T-cell (primary cell): ENCODE results near the gene GTPBP1. TPM values are rescaled to one million over a fixed set of nuclear protein-coding genes. Genes with fewer than 3 reads are reported as not detected.
A peak's percentile ranks its signal among the peaks of the same experiment; 100 is the strongest.

Source experiments
- ATAC-seq, 4 experiments: fragments of 200-7000 bp in 3 of 4; fragments of 150-1000 bp in 1 of 4; cut with Tn5 transposase; replicated peaks in 1 of 4; 1 replicate in 3 of 4; 2 replicates in 1 of 4; pipeline ENCODE4 v1.10.0; 2021; ENCODE audit warnings: moderate library complexity in 3 of 4, mild to moderate bottlenecking in 2 of 4, moderate number of reproducible peaks in 1 of 4
- CTCF ChIA-PET, 2 donors: fragments of 300-600 bp; sonication (Branson Sonifier 250); formaldehyde crosslinking; loops; one replicate each; lab custom pipeline; 2022; ENCODE audit warnings: antibody characterized with exemption in 2 of 2; lab: Charles Lee
- POLR2A ChIA-PET, 2 donors: fragments of 300-600 bp; sonication (Branson Sonifier 250); formaldehyde crosslinking; loops; one replicate each; lab custom pipeline; 2022; ENCODE audit warnings: antibody characterized with exemption in 2 of 2; lab: Charles Lee
- DNase-seq, 35 experiments: peaks; one replicate each; pipeline versions ENCODE4 v3.0.0 to v3.0.0-alpha.2; 2013 to 2023
- H3K27ac ChIP-seq: one replicate; pipeline ENCODE4 v1.5.1; 2013; ENCODE audit warnings: low read length
- H3K27me3 ChIP-seq, 2 experiments: replicated peaks in 1 of 2; 1 replicate in 1 of 2; 2 replicates in 1 of 2; pipeline versions ENCODE4 v1.6.1 to v1.7.0; 2013; ENCODE audit warnings: low read length in 1 of 2, mixed read lengths in 1 of 2; ENCODE audit not compliant: control insufficient read depth in 2 of 2, insufficient read depth in 2 of 2; ENCODE audit errors: extremely low read depth in 1 of 2
- H3K36me3 ChIP-seq, 2 donors: 1 replicate in 1 of 2; 2 replicates in 1 of 2; pipeline versions ENCODE4 v1.6.1 to v1.7.0; 2013; ENCODE audit warnings: low read length in 1 of 2; ENCODE audit not compliant: control insufficient read depth in 2 of 2, insufficient read depth in 1 of 2; ENCODE audit errors: extremely low read depth in 1 of 2
- H3K4me1 ChIP-seq, 2 experiments: 1 replicate in 1 of 2; 2 replicates in 1 of 2; pipeline versions ENCODE4 v1.6.1 to v1.7.0; 2013; ENCODE audit warnings: low read length in 2 of 2, mixed read lengths in 1 of 2; ENCODE audit not compliant: insufficient read depth in 2 of 2, control insufficient read depth in 1 of 2; ENCODE audit errors: extremely low read depth in 1 of 2
- H3K4me3 ChIP-seq, 2 donors: 1 replicate in 1 of 2; 2 replicates in 1 of 2; pipeline versions ENCODE4 v1.5.1 to v1.7.0; 2013; ENCODE audit warnings: mild to moderate bottlenecking in 2 of 2, low read length in 1 of 2, moderate library complexity in 1 of 2; ENCODE audit not compliant: control insufficient read depth in 1 of 2; ENCODE audit errors: extremely low read depth in 1 of 2
- H3K9me3 ChIP-seq: 2 replicates; pipeline ENCODE4 v1.7.0; 2013
- H3K27ac Mint-ChIP-seq, 2 donors: one replicate each; pipeline ENCODE4 v1.8.0; 2020 to 2021; ENCODE audit warnings: mild to moderate bottlenecking in 2 of 2, mixed read lengths in 2 of 2
- H3K27me3 Mint-ChIP-seq, 2 donors: one replicate each; pipeline ENCODE4 v1.8.0; 2021 to 2022; ENCODE audit warnings: mixed read lengths in 2 of 2
- H3K36me3 Mint-ChIP-seq: one replicate; pipeline ENCODE4 v1.8.0; 2021; ENCODE audit warnings: mixed read lengths
- H3K4me1 Mint-ChIP-seq, 3 donors: one replicate each; pipeline ENCODE4 v1.8.0; 2020 to 2022; ENCODE audit warnings: mixed read lengths in 3 of 3, mild to moderate bottlenecking in 1 of 3
- H3K4me3 Mint-ChIP-seq, 3 donors: one replicate each; pipeline ENCODE4 v1.8.0; 2020 to 2022; ENCODE audit warnings: mild to moderate bottlenecking in 3 of 3, mixed read lengths in 3 of 3, moderate library complexity in 3 of 3
- H3K9me3 Mint-ChIP-seq, 3 donors: one replicate each; pipeline ENCODE4 v1.8.0; 2020 to 2022; ENCODE audit warnings: mixed read lengths in 3 of 3
- WGBS: methylation state at CpG from one replicate; pipeline ENCODE4 v1.1.5; 2013; ENCODE audit warnings: missing lambda C conversion rate; ENCODE audit not compliant: insufficient coverage; 5-methylcytosine and 5-hydroxymethylcytosine counted together
- total RNA-seq, 35 experiments: library from RNA in 6 of 35; stranded (reverse) in 6 of 35; fragments of 120-200 nt in 1 of 35; gene quantifications; one replicate each; pipeline versions ENCODE4 v1.2.1 to v1.2.4 and lab custom pipeline; 2013 to 2026

Gene GTPBP1
- total RNA-seq, 5 donors from 2014 or later (not counting 1 experiment from before 2014, with no cell fraction given), result 79.1 to 229 (median 83.3) TPM

DNA sequence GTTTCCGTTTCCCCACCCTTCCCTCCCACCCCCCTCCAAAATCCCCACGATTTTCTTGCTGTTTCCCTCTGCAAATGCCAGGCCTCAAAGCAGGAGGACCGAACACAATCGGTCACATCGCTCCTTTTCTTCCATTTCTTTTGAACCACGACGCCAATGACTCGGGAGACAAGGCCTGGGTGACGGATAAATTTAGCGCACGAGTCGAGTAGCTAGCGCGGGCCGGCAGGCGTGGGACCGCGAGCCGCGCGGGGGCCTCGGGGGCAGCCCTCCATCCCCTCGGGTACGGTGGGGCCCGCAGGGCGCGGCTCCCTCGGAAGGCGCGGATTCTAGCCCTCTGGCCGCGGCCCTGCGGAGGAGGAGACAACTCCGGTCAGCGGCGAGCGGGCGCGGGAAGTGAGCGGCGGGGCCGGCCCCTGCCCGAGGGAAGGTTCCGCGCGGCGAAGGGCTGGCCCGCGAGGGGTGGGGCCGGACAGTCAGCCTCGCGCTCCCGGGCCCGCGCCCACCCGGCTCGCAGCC is 5.4 kb upstream of the GTPBP1 start:
- peak overlapping the region; percentile 54 to 61 for H3K4me3 ChIP-seq
- no peaks in the 10 kb centered on the region for H3K9me3 Mint-ChIP-seq
- ATAC-seq (peak in 2 of 4 experiments; percentile 0 to 12), DNase-seq (peak in 7 of 35 experiments; percentile 8 to 62 (median 13))
- H3K4me1 ChIP-seq, result peaks cover 26 to 52% of the 10 kb centered on the region in 2 experiments
- H3K27me3 Mint-ChIP-seq, result no peaks in the 10 kb centered on the region
- WGBS, result under 1% methylated on average over 51 of the region's 57 CpGs
- H3K4me1 Mint-ChIP-seq, result peaks cover 48 to 68% (median 60%) of the 10 kb centered on the region in 3 donors
- H3K27ac Mint-ChIP-seq, result peak overlapping the region; percentile 85 to 91
- H3K4me3 Mint-ChIP-seq, result peak overlapping the region; percentile 82 to 97 (median 91)
- H3K27me3 ChIP-seq, result no peaks in the 10 kb centered on the region
- CTCF ChIA-PET, result interaction anchor here in 1 of 2 donors (4.0 kb wide), 1 partner anchor 18 kb away, joined by 25 read pairs; the partner anchor contains the start of gene TOMM22
- H3K36me3 ChIP-seq, result peaks cover 0 to 3% of the 10 kb centered on the region in 2 donors
- peaks cover 13% of the 10 kb centered on the region for H3K36me3 Mint-ChIP-seq
- H3K9me3 ChIP-seq, result no peaks in the 10 kb centered on the region
- peak overlapping the region; percentile 87 for H3K27ac ChIP-seq
- POLR2A ChIA-PET, result interaction anchor here in 1 of 2 donors (1.0 to 1.8 kb wide), 2 partner anchors 14 to 300 kb away, joined by 3 to 6 read pairs; no protein-coding TSS in a partner anchor

DNA sequence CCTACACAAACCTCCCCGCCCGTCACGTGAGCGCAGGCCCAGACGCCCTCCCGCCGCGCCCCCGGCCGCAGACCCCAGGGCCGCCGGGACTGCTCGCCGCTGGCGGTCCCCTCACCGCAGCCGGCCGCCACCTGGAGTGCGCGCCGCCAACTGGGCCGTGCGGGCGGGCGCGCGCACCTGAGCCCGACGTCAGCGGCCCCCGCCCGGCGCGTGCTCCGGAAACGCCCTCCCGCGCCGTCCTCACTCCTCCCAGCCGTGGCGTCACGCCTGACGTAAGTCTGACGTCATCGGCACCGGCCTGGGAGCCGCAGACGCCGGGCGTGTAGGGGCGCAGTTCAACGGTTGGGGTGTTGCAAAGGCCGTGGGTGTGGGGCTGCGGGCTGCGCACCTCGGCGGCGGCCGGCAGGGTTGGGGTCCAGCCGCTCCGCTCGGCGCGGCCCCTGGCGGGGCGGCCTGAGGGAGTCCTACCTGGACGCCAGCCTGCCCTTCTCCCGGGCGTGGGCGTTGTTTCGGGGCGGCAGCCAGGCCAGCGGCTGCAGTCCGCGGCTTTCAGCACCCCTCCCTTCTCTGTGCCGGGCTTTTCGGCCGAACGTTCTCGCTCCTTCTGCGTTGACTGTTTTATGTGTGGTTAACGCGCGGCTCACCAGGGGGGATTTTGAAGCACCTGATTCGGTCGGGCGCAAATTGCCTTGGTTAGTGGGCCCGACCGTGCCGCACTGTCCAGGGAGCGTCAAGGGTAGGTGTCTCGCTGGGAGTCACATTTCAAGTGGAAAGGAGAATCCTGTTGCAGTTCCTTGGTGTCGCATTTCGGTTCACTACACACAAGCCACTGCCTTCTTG is 4.7 kb upstream of the GTPBP1 start, which contains the start of gene JOSD1:
Gene JOSD1 (minus strand): TSS at position 155 of the 840 bp plus-strand sequence. CDS start 956 bp downstream, outside the sequence.
- CTCF ChIA-PET, result no interaction called here
- H3K4me1 Mint-ChIP-seq, result peaks cover 48 to 65% (median 56%) of the 10 kb centered on the region in 3 donors

DNA sequence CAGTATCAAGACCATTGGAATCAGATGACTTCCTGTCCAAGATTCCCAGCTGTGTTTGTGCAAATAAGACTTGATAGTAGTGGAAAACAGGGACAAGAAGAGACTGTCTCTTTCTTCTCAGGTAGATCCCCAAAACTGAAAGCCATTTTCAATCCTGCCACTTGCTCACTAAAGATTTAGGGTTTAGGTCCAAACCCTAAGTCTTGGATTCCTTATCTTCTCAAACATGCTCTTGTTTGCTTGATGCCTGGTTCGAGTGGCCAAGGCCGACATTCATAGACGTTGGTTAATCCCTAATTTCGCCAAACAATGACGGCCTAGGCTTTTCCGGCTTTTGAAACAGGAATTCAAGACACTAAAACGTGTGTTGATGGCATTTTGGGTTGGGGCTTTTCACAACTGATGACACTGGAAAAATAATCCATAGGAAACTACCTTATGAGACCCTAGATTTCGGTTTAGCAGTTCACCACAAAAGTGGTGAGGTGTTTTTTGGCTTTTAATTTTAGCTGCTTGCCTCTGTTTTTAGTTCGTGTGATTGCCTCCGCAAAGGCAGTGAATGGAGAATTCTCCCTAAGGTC is 1.0 kb upstream of the GTPBP1 start:
- ChIA-PET CTCF (interaction anchor here in 1 of 2 donors (1.6 kb wide), 1 partner anchor 20 kb away, joined by 10 read pairs; no protein-coding TSS in a partner anchor), POLR2A (interaction anchor here in 1 of 2 donors (0.9 to 1.1 kb wide), 2 partner anchors 13 to 47 kb away, joined by 3 to 4 read pairs; no protein-coding TSS in a partner anchor)
- peaks cover 30 to 53% of the 10 kb centered on the region in 2 experiments for H3K4me1 ChIP-seq
- H3K9me3 ChIP-seq, result no peaks in the 10 kb centered on the region
- Mint-ChIP-seq H3K9me3 (no peaks in the 10 kb centered on the region), H3K4me3 (peak overlapping the region; percentile 76 to 90 (median 82)), H3K36me3 (peaks cover 15% of the 10 kb centered on the region), H3K4me1 (peaks cover 46 to 59% (median 49%) of the 10 kb centered on the region in 3 donors), H3K27ac (peak overlapping the region; percentile 92 to 95), H3K27me3 (no peaks in the 10 kb centered on the region)
- H3K36me3 ChIP-seq, result peaks cover 0 to 8% of the 10 kb centered on the region in 2 donors
- DNase-seq, result no peak
- 57% methylated on average over 5 of the region's 10 CpGs for WGBS
- H3K27me3 ChIP-seq, result no peaks in the 10 kb centered on the region
- peak overlapping the region; percentile 79 for H3K27ac ChIP-seq
- peak overlapping the region; percentile 1 to 38 for H3K4me3 ChIP-seq
- ATAC-seq, result no peak

More for the DNA sequence above, 4.7 kb upstream of the GTPBP1 start, which contains the start of gene JOSD1:
- Histone ChIP-seq H3K36me3 (peaks cover 0 to 3% of the 10 kb centered on the region in 2 donors), H3K9me3 (no peaks in the 10 kb centered on the region), H3K4me1 (peaks cover 26 to 52% of the 10 kb centered on the region in 2 experiments), H3K27me3 (no peaks in the 10 kb centered on the region), H3K27ac (peak within 1 kb of the TSS; percentile 99), H3K4me3 (peak within 1 kb of the TSS; percentile 90 to 96)
- Mint-ChIP-seq H3K27me3 (no peaks in the 10 kb centered on the region), H3K9me3 (no peaks in the 10 kb centered on the region), H3K36me3 (peaks cover 13% of the 10 kb centered on the region), H3K4me3 (peak within 1 kb of the TSS; percentile 89 to 97 (median 91)), H3K27ac (peak within 1 kb of the TSS; percentile 96 to 99)
- POLR2A ChIA-PET, result no interaction called here
- under 1% methylated on average over 86 of the region's 94 CpGs for WGBS
- ATAC-seq, result peak; percentile 41 to 56 (median 43)
- peak; percentile 91 to 100 (median 98) for DNase-seq

DNA sequence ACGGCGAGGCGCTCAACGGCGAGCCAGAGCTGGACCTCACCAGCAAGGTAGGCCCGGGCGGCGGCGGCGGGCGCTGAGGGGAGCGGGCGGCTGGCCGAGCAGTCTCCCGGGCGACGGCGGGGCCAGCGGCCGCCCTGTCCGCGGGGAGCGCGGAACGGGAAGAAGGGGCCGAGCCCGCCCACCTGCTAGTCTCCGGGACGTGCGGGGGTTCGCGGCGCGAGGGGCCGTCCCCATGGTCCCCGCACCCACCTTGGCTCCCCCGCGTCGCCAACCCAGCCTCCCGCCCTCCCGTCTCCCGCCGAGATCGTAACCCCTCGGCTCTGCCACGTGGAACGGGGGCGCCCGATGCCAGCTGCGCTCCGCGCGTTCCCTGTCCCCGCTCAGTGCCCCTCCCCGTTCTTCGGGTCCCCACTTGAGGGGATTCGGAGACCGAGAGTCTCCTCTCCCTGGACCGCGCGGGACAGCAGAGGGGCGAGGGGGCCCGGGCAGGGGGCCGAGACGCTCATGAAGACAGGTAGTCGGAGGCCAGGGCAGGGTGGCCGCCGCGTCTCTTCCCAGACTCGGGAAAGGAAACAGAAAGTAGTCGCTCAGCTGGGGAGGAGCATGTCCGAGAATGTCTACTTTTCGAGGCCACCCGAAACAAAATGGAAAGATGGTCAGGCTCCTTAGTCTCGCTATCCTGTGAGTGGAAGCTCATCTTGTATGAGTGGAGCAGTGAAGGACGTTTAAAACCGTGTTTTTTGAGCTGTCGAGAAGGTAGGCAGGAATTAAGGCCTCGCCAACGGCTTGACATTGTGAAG is 557 bp downstream of the GTPBP1 start:
- Mint-ChIP-seq H3K36me3 (peaks cover 26% of the 10 kb centered on the region), H3K27me3 (no peaks in the 10 kb centered on the region), H3K4me1 (peaks cover 56 to 65% (median 60%) of the 10 kb centered on the region in 3 donors), H3K4me3 (peak overlapping the region; percentile 89 to 90 (median 90)), H3K27ac (peak overlapping the region; percentile 81 to 83), H3K9me3 (no peaks in the 10 kb centered on the region)
- DNase-seq (peak in 19 of 35 experiments; percentile 8 to 57 (median 21)), ATAC-seq (peak in 1 of 4 experiments; percentile 0)
- H3K9me3 ChIP-seq, result no peaks in the 10 kb centered on the region
- H3K36me3 ChIP-seq, result peaks cover 0 to 22% of the 10 kb centered on the region in 2 donors
- WGBS, result 0% methylated on average over 78 of the region's 80 CpGs
- ChIA-PET POLR2A (interaction anchor here in 1 of 2 donors (0.6 to 1.9 kb wide), 6 partner anchors 12 to 348 kb away, joined by 3 to 8 read pairs (median 4); partner anchors contain the start of gene TOMM22), CTCF (interaction anchor here (0.6 to 3.6 kb wide), 6 partner anchors 16 to 300 kb away, joined by 3 to 17 read pairs (median 6); partner anchors contain the start of gene TOMM22 (in 2 of the 2))
- peaks cover 29 to 49% of the 10 kb centered on the region in 2 experiments for H3K4me1 ChIP-seq
- H3K4me3 ChIP-seq, result peak overlapping the region; percentile 67 to 92
- no peaks in the 10 kb centered on the region for H3K27me3 ChIP-seq
- H3K27ac ChIP-seq, result peak overlapping the region; percentile 50

DNA sequence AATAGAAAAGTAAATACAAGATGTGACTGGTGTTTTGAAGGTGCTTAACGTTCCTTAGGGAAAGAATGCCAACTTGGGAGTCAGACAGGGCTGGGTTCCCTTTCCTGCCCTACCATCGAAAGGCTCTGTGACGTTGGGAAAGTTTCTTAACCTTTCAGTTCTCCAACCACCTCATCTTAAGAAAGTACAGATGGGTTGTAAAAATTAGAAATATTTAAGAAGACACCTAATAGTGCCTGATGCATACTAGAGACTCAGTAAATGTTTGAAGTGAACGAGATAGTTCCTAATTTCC is 1.1 kb downstream of the GTPBP1 start:
- H3K9me3 Mint-ChIP-seq, result no peaks in the 10 kb centered on the region
- POLR2A ChIA-PET, result interaction anchor here in 1 of 2 donors (0.6 to 1.9 kb wide), 2 partner anchors 25 to 40 kb away, joined by 3 to 7 read pairs; partner anchors contain the start of gene TOMM22
- CTCF ChIA-PET, result interaction anchor here (1.2 to 3.6 kb wide), 2 partner anchors 25 kb away, joined by 3 to 17 read pairs; partner anchors contain the start of gene TOMM22 (in 2 of the 2)
- Histone ChIP-seq H3K4me1 (peaks cover 26 to 43% of the 10 kb centered on the region in 2 experiments), H3K27me3 (no peaks in the 10 kb centered on the region), H3K4me3 (peak overlapping the region; percentile 67 to 92), H3K9me3 (no peaks in the 10 kb centered on the region), H3K27ac (peak overlapping the region; percentile 50), H3K36me3 (peaks cover 0 to 23% of the 10 kb centered on the region in 2 donors)
- no peaks in the 10 kb centered on the region for H3K27me3 Mint-ChIP-seq
- DNase-seq (no peak), ATAC-seq (no peak)
- peaks cover 27% of the 10 kb centered on the region for H3K36me3 Mint-ChIP-seq
- no CpG with 5 or more reads among the region's 4 CpGs for WGBS
- peak overlapping the region; percentile 81 to 83 for H3K27ac Mint-ChIP-seq
- H3K4me3 Mint-ChIP-seq, result peak overlapping the region; percentile 89 to 90 (median 90)
- peaks cover 56 to 61% (median 59%) of the 10 kb centered on the region in 3 donors for H3K4me1 Mint-ChIP-seq
